UCSD-AML1 (cell line): ENCODE results near the gene DLG2.
"Not testable (repeated sequence)": the region's sequence is repeated elsewhere in the genome, so short reads cannot be mapped to it uniquely, and the experiment has no call there.

Source experiments
- DNase-seq: peaks from one replicate; lab custom pipeline; 2025; ENCODE audit not compliant: unreplicated experiment; lab: John Stamatoyannopoulos, UW

Gene DLG2

DNA sequence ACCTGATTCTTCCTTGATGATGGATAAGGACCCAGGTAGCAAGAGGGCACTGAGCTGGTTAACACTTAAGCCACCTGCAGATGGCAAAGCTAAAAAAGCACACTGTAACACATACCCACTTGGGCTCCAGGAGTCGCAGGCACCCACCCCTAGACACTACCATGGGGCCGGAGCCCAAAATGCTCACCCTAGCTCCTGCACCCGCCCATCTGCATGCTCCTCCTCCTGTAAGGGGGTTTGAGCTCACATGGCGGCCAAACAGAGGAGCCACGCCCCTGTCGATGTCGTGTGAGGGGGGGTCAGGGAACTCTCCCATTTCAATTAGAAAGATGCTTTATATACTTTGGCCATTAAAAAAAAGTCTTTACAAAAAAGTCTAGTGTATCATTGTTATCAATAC, 370.7 kb downstream of the DLG2 start:
- no peak for DNase-seq

DNA sequence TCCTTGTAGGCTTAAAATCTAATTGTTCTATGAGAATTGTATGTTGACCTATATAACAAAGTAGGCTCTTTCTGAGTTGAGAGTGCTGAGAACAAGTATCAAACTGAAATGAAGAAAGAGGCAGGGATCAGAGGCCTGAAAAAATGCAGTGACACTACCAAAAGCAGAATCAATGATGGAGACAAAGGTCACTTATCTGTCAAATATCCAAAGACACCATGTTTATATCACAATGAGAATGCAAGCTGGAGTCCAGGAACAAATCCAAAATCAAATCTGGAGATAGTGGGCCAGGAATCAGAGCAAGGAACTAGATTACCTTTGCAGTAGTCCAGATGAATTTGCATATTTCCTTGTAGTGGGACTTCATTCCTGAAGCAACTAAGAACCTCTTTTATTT, 377.7 kb downstream of the DLG2 start:
- no peak for DNase-seq

DNA sequence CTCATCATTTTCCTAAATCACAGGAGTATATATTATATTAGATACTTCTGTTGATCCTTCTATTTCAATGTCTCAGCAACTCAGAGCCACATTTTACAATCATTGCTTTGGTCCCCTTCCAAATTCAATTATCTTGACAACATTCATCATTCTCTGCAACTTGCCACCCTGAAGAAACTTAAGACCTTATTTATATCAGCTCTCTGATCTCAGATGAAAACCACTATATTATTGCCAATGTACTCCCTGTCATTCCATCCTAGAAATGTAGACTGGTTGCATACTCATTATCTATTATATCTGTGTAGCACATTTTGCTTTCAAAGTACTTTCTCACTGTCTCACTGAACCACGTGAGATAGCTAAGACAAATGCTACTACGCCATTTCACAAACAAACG, 379.3 kb downstream of the DLG2 start:
- no peak for DNase-seq

DNA sequence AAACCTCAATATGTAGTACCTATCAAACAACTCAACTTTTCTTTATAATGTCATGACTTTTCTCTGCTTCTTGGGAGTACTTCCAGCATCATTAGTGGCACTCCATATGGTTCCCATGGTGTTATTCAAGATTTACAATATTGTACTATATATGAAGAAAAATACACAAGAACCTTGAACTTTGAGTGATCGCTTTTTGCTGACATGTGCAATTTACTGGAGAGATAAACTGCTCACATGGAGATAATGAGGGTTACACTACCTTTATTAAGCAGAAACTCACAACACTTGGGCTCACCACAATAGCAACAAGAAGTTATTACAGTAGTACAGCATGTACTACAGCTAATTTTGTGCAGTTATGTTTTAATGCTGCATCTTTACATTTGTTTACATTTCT, 388.2 kb downstream of the DLG2 start:
- no peak for DNase-seq

DNA sequence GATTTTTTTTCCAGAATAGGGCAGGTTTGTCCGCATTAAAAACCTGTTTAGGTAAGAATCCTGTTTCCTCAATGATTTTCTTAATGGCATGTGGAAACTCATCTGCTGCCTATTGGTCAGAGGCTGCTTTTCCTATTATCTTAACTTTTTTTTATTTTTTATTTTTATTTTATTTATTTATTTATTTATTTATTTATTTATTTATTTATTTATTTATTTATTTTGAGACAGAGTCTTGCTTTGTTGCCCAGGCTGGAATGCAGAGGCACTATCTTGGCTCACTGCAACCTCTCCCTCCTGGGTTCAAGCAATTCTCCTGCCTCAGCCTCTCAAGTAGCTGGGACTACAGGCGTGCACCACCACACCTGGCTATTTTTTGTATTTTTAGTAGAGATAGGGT, 389.1 kb downstream of the DLG2 start:
- DNase-seq, result not testable (repeated sequence)

DNA sequence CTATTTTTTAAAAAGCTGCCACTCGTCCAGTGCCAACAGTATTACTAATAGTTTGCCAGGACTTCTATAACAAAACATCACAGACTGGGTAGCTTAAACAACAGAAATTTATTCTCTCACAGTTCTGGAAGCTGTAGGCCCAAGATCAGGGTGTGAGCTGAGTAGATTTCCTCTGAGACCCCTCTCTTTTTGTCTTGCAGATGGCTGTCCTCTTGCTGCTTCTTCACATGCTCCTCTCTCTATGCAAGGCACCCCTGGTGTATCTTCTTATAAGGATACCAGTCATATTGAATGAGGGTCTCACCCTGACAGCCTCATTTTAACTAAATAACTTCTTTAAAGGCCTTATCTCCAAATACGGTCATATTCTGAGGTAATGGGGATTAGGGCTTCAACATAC, 390.9 kb downstream of the DLG2 start:
- no peak for DNase-seq

DNA sequence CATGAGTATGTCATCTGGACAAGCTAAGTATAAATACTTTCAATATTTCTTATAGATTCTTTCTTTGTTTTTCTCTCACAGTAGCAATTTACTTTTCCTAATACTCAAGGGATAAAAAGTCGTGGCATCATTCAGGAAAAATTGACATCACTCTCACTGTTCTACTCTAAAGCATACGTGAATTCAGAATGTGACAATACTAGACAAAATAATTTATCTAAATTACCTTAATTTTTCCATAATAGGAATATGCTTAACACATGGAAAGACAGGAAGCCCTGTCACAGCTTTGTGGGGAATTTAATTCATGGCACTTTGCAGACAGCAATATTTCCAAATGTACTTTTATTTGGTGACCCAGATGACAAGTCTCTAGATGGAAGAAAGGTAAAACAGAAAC, 394.6 kb downstream of the DLG2 start:
- no peak for DNase-seq

DNA sequence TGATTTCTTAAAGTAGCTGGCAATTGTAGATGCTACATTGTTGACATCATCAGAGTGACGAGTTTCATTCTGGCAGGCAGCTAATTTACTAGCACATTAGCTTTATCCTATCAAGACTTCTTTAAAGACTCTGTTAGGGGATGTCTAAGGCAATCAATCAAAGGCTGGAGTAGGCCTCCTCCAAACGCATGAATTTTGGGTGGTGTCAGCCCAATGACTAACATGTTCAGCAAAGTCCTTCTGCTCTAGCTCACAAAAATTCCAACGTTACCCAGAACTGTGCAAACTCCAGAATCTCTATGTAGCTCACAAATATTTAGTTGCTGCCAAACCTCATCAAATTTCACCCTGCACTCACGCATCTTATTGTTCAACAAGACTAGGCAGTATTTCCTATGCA, 395.6 kb downstream of the DLG2 start:
- no peak for DNase-seq

DNA sequence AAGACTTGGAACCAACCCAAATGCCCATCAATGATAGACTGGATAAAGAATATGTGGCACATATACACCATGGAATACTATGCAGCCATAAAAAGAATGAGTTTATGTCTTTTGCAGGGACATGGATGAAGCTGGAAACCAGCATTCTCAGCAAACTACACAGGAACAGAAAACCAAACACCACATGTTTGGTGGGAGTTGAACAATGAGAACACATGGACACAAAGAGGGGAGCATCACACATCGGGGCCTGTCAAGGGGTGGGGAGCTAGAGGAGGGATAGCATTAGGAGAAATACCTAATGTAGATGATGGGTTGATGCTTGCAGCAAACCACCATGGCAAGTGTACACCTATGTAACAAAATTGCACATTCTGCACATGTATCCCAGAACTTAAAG, 397.4 kb downstream of the DLG2 start:
- DNase-seq, result not testable (repeated sequence)

DNA sequence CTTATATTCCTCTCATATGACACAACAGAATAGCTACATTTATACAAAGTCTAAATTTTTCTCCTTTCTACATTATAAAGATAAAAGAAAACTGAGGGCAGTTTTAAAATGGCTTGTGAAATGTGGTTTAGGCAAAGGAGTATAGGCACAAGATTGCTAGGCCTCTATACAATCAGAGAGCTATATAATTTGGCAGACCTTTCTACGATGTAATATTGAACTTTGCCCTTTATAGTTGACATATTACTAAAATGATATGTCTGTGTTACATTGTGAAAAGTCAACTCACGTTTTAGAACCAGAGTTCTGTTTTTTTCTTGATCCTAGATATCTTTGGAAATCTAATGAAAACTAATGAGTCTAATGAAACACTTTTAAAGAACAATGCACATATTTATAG, 430.2 kb downstream of the DLG2 start:
- DNase-seq, result no peak

DNA sequence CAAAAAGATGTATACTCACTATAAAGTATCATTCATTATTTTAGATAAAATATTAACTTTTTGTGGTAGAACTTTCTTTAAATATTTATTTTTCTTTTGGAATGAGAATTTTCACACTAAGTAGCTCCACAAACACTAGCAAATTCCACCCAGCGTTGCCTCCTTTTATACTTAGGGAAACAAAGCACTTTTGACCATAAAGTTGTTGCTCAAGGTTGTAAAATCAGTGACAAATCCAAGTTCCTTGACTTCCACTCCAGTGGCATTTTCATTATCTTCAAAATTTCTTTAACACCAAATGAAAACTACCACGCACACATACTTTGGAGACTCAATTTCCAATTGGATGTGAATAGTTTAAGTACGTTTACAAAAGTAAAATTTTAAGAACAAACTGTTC, 431.2 kb downstream of the DLG2 start:
- DNase-seq, result no peak

DNA sequence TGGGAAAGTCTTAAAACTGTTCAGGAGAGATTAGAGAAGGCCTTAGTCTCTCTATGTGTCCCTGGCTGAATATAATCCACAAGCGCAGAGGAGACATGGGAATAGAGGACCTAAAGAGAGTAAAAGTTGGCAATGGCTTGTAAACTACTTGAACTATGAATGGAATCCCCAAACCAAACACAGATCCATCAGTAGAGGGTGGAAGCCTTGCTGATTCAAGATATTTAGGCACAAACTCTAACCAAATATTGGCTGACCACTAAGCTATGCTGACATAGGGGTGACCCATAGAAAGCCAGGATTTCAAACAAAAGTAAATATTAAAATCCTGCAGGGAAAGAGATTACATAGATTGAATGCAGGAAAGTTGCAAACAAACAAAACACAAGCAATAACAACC, 439.2 kb downstream of the DLG2 start:
- DNase-seq, result no peak

DNA sequence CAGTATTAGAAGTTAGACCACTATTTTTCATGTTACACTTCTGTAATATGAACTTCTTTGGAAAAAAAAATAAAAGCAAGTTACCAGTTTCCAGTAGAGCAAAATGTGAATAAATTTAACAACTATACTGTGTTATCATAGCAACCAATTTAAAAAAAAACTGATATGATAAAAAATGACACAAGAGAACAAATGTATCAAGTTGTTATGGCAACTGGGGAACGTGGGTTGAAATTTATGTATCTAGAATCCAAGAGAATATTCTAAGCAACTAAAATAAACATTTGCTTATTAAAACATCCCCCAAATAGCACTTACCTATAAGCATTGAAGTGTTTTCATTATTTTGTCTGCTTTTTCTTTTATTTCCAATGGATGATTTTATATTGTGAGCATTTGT, 442.4 kb downstream of the DLG2 start:
- no peak for DNase-seq

DNA sequence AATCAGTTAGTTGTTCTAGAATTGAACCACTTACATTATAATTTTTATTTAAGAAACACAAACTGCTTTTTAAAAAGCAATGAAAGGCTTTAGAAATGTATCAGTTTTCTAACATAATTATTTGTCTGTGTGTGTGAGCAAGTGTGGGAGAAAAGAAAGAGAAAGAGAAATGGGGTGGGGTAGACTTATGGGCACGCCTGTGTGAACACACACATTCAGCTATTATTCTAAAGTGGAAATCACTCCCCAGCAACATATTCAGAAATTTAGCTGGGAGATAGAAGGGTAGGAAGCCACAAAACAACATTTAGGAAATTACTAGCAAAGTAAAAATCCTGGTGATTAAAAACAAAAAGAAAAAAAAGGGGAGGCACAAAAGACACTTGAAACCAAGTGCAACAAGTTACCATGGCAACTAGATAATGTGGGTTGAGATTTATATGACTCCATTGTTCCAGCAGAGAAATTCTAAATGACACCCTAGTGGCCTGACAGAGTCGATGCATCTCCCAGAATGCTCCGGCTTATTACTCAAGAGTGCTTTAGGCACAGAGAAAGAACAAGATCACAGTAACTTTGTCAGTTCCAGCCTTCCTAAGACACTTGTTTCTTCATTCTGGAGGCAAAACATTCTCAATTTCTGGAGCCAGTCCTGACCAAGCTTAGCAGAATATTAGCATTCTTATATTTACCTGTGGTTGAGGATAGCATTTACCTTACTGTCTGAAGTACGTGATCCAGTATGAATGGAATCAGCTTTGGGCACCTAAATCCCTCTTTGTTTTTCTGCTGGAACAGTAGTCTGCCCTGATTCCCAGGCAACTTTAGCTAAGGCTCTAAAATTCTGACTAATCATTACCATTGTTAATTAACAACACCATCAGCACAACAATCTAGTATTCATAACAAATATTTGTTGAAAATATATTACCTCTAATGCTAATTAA, 444.4 kb downstream of the DLG2 start:
- no peak for DNase-seq

DNA sequence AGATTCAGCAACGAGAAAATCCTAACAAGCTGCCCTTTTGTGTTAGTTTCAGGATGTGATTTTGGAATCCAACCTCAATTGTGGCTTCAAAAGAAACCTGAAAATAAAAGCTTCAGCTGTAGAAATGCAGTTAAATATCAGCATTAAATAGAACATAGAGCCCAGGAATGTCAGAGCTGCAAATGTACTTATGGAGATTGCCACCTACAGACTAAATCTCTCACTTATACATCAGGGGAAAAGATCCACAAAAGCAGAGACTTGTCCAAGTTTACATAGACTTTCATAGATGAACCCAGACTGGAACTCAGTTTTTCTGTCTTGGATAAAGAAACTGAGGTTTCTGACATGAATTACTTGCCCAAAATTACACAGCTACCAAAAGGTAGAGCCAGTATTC, 446.6 kb downstream of the DLG2 start:
- no peak for DNase-seq

DNA sequence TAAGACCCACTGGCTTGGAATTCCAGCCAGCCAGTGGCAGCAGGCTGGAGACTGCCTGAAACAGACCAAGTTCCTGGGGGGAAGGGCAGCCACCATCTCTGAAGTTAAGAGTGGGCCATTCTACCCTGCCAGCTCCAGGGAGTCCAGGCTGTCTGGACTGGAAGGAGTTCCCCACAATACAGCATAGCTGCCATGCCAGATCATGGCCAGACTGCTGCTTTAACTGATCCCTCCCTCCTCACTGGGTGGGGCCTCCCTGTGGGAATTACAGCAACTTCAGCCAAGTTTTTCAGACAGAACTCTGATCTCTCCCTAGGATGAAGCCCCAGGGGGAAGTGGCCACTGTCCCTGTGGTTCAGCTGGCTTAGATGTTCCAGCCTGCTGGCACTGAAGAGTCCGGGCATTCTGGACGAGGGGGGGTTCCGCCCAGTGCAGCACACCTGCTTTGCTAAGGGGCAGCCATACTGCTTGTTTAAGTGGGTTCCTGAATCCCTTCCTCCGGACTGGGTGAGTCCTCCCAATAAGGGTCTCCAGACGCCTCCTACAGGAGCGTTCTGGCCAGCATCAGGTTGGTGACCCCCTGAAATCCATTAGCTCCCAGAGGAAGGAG, 455.4 kb downstream of the DLG2 start:
- DNase-seq, result no peak

DNA sequence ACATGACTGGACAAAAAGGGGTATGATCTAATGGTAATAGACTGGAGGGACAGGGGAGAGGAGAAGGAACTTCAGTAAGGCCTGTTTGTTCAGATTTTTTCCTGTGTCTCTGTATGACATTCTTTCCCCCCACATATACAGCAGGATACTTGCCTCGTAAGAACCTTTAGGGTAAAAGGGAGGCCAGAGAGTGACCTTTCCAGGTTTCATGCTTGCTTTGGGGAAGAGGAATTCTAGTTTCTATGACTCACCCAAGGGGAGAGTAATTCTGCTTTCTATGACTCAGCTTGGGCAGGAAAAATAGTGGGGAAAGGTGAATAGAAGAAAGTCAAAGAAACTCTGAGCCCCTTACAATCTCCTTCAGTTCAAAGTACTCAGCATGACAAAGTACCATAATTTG, 457.0 kb downstream of the DLG2 start:
- no peak for DNase-seq

DNA sequence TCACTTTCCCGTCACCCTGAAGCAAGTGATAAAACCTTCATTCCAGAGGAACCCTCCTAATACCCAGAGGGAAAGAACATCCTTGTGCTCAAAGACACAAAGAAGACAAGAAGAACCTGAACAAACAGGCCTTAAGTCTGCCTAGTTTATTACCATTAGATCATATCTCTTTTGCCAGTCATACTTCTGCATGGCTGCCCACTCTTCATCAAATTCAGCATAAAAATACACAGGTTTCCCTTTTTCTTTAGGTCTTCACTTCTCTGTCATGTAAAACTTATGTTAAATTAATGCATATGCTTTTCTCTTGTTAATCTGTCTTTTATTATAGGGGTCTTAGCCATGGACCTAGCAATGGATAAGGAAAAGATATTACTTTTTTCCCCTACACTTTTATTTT, 459.7 kb downstream of the DLG2 start:
- no peak for DNase-seq

DNA sequence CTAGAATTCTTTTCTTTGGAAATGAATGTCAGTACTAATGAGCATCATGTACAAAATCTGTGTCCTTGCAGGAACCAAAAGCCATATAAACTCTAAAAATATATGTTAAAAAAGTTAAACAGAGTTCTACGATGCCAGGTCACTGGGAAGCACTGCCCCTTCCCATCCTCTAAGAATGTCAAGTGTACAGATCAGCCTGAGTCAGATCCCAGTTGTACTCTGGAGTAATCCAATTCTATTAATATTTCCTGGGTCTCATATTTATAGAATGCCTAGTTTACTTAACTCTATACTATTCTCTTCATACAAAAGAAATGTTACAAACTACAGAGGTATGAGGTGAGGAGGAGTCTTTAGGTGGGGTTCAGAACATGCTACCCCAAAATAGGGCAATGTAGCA, 460.1 kb downstream of the DLG2 start:
- DNase-seq, result no peak

DNA sequence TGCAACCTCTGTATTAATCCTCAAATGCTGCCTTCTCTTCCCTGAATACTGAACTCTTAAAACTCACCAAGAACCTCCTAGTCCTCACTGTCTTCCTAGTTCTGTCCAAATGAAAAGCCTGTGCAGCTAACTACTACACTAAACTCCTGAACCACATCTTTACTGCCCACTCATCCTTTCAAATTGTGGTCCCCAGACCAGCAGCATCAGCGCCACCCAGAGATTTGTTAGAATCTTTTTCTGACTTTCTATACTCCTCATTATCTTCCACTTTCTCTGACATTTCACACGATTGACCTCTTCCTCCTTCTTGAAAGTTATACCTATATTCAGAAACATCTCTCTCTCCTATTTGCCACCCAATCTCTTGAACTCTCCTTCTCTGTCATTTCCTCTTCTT, 461.3 kb downstream of the DLG2 start:
- no peak for DNase-seq

DNA sequence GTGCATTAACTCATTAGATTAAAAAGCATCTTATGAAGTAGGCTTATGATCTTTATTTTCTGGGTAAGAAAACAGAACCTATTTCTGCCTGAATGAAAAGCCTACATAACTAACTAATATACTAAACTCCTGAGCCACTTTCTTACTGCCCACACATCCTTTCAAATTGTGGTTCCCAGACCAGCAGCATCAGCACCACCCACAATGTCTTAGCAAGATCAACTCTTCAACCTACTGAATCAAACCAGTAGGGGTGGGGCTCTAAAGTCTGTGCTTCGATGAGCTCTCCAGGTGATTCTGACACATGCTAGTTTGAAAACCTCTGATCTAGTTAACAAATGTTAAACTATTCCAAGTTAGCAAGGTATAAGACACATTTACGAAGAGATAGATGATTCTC, 462.4 kb downstream of the DLG2 start:
- no peak for DNase-seq

DNA sequence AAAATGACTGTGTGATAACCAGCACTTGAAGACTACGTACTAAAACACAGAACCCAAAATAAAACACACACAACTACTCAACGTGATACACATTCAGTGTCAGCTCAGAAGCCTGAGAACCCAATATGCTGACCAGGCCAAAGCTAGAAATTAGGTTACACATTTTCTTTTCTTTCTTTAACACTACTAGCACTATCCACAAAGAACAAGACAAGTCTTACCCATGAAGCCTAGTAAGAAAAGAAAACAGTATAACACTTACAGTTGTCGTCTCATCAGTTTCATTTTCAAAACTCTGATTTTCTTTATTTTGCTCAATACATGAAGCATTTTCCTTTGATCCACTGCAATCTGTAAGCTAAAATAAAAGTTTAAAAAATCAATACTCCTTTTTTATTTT, 472.9 kb downstream of the DLG2 start:
- DNase-seq, result no peak

DNA sequence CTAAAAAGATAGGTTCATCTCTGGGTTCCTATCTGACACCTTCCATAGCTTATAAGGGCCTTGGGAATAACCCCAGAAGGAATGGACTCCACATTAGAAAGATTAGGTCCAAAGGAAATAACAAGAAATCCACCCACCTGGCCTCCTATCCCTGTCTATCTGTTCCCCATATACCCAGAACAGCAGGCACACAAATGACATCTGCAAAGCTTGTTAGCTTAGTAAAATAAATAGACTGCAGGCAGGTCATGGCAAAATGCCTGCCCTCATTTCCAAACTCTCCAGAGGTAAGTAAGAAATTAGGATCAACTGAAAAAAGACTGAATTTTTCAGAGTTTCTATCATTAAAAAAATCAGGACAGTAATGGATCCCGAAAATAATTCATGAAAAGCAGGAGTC, 489.5 kb downstream of the DLG2 start:
- no peak for DNase-seq
